HG02870 (cell line): ENCODE data around the gene DNAH9.

Source experiments
- ATAC-seq: cut with Tn5 transposase; IDR thresholded peaks from one replicate; pipeline ENCODE4 v1.9.1; 2021; ENCODE audit warnings: mild to moderate bottlenecking, moderate library complexity; ENCODE audit not compliant: unreplicated experiment

The DNAH9 gene

DNA sequence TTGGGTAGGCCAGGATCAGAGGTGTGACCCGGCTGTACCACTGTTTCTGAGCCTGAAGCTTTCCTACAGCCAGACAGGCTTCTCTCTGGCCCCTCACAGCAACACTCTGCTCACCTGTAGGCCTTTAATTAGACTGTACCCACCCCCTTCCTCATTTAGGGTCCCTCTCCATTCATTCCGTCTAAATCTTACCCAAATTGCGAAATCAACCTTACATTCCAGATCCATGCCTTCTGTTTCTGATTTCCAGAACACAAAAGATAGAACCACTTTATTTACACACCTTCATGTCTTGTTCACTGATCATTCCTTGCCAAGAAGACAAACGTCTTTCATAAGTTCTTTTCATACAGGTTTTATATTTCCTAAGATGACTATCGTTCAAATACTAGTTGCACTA, 238.2 kb downstream of the DNAH9 start:
- no peak for ATAC-seq

DNA sequence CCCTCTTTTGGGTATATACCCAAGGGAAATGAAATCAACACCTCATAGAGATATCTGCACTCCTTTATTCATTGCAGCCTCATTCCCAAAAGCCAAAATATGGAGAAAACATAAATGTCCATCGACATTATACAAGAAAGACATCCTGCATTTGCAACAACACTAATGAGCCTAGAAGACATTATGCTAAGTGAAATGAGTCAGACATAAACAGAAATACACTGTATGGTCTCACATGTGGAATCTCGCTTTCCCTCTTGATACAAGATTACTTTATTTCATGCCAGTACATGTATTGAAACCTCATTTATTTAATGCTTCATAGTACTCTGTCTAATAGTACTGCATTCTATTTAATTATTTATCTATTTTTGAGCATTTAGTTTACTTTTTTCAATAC, 241.8 kb downstream of the DNAH9 start:
- ATAC-seq = no peak

DNA sequence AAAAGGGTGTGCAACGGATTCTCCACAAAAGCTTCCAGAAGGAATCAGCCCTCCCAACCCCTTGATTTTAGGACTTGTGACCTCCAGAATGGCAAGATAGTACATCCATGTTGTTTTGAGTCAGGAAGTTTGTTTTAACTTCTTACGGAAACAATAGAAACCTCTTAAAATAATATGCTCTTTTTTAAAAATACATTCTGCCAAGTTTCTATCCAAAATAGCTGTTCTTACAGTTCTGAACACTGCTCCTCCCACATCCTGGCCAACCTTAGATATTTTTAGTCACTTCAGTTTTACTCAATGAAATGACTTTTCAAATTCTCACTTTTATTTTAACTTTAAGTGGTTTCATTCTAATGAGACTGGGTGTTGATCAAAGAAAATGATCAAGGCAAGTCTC, 242.6 kb downstream of the DNAH9 start:
- no peak for ATAC-seq

DNA sequence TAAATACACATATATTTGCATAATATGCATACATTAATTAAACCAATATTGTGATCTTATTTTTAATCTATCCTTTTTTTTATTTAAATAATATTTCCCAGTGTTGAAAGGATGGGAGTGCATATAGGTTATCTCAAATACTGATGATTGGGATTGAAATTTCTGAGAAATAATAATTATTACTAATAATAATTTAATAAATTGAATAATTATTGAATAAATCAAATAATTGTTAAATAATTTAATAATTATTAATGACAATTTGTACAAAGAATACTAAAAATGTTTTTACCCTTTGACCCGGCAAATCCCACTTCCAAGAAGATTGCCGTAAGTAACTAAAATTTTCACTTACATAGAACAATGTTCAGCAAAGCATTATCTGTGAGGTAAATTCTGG, 250.1 kb downstream of the DNAH9 start:
- ATAC-seq = no peak

DNA sequence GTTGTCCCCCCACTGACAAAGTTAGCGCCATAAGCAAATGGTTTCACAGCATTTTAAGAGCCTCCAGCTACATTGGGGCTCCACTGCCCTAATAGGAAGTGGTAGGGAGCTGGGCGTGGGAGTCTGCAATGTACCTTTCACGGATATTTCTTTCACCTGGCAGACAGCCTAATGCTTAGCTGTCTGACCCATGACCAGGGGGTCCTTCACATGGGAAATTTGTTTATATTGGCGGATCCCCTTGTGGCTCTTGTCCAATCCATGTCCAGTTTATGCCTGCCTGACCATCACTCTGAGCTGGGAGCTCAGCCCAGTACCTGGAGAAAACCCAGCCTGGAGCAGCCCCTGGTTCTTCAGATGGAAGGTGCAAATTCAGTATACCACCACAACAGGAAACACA, 254.0 kb downstream of the DNAH9 start:
- ATAC-seq = no peak

DNA sequence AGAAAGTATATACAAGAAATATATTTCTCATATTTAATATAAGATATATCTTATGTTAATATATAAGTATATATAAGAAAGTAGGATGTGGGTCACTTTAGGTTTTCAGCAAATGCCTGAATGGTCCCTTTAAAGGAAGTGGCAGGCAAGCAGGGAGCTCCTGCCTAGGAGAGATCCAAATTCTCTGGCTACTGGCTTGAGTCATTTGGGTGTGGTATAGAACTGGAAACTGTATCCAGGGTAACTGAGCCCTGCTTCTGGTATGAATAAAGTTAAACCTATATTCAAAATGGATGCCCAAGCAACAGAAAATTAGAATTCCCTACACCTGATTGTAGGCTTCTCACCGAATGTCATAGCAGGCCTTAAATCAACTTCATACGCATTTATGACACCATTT, 254.6 kb downstream of the DNAH9 start:
- no peak for ATAC-seq

DNA sequence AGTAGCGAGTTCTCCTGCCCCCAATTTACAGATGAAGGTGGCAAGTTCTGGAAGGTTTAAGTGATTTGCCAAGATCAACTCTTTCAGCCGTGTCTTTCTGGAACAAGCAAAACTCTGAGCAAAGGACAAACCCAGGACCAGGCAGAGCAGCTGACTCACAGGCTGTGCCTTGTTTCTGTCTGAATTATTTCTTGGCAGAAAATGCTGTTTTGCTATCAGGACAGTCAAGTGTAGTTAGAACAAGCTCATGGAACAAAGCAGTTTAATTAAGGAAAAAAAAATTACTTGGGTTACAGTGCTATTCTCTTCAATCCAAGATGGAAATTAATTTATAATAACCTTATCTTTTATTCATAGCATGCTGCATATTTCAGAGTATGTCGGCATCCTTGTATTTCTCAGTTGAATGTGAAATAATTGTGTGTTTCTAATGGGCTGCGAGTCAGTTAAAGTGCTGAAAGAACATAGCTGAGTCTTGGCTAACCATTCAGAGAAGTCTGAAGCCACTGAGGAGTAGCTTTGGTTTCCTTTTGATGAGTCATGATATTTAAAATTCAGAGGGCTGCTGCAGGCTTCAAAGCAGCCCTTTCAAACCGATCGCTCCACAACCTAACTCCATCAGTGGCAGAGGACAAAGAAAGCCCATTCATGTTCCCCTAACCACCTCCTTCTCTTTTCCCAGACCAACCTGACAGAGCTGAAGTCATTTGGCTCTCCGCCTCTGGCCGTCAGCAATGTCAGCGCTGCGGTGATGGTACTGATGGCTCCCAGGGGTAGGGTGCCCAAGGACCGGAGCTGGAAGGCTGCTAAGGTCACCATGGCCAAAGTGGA, 255.3 kb downstream of the DNAH9 start:
- ATAC-seq = no peak

DNA sequence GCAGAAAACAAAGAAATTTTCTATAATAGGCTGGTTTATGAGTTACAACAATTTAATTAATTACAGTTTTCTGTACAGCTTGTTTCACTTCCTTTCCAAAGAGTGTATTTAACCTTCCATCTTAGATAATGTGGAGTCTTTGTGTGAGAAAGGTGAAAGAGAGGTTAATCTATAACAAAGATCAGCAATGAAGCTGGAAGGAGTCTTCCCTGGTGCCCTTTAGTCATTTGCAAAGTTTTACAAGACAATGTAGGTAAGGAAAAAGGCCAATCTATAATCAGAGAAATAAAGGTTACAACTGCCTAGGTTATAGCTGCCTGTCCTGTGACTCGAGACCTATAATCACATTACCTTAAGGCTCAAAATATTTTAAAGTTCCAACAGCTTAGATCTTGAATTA, 257.0 kb downstream of the DNAH9 start:
- ATAC-seq = no peak

DNA sequence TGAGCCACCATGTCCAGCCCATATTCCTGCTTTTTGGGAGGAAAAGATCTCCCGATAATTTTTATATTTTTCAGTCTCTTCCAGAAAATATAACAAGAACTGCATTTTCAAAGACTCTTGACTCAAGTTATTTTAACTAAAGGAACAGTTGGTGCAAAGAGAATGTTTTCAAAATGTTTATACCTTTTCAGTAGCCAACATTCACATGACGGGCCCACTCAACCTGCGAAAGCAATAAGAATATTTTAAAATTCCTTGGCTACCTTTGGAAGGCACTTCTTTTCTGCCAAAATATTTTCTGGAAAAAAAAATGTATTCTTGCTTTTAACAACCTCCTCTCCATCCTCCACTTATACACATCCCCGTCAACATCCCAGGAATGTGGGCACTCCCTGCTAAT, 258.7 kb downstream of the DNAH9 start:
- no peak for ATAC-seq

DNA sequence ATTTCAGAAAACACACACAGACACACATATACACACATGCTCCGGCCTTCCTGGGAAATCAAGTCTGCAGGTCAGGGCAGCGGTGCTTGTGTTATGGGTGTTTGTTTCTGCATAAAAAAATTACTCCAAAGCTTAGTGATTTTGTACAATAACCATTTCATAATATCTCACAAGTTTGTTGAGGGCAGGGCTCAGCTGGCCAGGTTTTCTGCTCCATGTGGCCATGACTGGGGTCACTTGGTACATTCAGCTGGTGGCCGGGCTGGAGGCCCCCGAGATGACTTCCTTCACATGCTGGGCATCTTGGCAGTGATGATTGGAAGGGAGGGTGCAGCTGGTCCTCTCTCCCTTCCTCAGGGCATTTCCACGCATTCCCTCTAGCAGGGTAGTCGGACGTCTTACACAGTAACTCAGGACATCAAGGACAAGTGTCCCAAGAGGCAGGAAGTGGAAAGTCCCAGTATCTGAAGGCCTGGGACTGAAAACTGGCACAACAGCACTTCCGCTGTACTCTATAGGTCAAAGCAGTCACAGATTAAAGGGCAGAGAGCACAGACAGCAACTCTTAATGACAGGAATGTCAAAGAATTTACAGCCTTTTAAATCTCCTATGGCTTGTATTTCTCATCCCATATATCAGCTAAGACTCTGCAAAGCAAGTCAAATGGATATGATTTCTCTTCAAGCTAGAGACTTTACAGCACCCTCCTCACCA, 271.6 kb downstream of the DNAH9 start:
- no peak for ATAC-seq

DNA sequence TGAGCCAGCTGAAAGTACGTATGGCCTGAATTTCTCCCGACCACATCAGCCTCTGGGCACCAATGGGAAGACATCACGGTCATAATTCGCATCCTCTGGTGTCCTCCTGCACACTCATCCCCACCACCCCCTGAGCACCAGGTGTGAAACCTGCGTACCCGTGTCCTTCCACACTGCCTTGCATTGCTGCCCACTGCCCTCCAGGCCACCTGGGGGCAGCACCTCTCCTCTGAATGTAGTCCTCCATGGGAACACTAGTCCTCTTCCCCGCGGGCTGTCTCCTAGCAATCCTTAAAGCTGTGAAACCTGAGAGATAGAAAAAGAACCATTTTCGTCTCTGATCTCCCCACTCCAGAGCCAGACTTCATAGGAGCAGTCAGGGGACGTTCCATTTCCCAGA, 273.5 kb downstream of the DNAH9 start:
- ATAC-seq = no peak

DNA sequence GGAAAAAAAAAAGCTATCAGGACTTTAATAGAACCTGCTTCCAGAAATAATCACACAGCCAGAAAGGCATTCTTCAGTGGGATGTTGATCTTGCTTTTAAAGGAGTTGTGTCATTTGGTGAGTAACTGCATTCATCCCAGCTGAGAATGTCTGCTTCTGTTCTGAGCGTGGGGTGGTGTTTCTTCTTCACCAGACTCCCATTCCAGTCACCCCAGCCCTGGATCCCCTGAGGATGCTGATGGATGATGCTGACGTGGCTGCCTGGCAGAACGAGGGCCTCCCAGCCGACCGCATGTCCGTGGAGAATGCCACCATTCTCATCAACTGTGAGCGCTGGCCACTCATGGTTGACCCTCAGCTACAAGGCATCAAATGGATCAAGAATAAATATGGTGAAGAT, 276.5 kb downstream of the DNAH9 start:
- ATAC-seq = no peak

DNA sequence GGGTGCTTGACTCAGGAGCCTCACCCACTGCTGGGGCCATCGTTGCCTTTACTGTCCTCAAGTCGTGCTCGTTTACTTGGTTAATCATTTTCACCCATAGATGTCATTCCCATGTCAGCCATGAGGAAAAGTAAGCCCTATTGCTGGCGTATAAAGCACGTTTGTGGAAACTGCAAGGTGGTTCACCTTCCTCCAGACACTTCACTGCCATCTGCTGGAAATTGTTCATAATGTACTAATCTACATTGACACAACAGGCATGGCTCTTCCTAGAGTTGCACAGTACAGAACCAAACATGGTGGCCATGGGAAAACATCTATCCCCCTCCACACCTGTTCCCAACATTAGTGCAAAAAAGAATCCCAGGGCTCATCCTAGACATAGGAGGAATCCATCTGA, 282.4 kb downstream of the DNAH9 start:
- ATAC-seq = no peak

DNA sequence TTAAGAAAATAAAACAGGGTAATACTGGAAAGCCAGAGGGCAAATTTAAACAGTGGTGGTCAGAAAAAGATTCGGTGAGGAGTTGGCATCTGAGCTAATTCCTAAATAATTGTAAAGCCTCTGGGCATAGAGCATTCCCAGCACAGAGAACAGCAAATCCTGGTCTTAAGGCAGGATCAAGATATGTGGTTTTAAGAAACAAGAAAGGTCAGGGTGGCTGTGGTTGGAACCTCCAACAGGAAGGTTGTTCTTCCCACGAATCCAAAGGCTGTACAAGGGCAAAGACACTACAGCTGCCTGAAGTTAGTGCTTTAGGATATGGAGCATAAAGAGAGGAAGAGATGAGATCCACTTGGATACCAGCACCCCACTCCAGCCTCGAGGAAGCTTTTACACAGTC, 284.4 kb downstream of the DNAH9 start:
- ATAC-seq = no peak

DNA sequence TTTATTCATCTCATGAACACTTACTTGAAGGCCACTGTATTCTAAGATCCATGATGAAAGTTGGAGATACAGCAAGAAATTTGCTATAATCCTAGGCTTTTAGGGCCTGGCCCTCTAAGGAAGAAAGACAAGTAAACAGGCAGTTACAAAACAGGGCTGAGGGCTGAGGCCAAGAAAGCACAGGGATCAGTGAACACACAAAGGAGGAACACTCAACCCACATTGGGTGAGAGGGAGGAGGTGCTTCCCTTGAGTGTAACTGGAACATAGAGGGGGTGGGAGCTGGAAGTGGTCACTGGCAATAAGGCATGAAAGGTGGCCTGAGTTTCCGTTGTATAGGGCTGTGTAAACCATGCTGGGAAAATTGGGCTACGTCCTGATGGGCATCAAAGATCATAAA, 286.8 kb downstream of the DNAH9 start:
- ATAC-seq = no peak

DNA sequence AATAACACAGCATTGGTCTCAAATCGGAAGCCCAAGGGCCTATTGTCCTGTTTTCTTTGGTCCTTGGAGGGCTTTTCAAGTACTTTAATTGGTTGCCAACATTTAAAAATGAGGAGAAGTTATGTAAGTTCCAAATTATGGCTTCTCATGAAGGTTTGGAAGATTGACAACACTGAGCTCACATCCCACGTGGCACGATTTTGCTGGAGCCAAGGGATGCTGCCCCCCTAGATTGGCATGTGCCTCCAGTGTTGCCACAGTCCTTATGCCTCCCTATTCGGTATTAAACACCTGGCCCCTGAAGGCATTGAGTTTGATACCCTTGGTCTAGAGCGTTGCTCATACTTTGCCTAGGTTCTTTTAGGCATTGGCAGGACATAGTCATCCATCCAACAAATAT, 291.0 kb downstream of the DNAH9 start:
- ATAC-seq = no peak

DNA sequence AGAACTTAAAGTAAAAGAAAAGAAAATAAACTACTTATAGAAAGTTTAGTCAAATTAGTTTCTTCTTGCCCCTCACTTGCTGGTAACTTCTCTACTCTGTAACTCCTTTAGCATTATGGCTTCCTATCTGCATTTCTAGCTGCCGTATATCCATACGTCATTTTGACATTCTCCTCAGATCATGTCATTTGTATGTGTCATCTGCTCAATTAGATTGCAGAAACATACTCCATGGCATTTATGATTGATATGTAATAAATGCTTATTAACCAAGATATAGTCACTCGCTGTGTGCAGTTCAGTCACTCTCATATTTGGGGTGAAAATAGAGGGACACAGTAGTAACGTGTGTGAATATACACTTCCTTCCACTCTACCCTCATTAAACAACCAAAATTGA, 295.6 kb downstream of the DNAH9 start:
- no peak for ATAC-seq

DNA sequence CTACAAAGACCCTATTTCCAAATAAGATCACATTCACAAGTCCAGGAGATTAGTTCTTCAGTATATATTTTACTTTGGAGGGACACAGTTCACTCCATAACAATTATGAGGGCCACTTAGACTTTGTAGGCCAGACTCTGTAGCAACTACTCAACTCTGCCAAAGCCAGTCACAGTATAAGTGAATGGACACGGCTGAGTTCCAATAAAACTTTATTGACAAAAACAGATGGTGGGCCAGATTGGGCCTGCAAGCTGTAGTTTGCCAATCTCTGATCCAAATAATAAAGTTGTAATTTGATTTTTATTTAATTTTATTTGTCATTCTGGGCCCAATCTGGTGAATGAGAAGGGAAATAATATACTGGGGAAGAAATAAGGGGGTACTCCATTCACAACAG, 297.9 kb downstream of the DNAH9 start:
- ATAC-seq = no peak

DNA sequence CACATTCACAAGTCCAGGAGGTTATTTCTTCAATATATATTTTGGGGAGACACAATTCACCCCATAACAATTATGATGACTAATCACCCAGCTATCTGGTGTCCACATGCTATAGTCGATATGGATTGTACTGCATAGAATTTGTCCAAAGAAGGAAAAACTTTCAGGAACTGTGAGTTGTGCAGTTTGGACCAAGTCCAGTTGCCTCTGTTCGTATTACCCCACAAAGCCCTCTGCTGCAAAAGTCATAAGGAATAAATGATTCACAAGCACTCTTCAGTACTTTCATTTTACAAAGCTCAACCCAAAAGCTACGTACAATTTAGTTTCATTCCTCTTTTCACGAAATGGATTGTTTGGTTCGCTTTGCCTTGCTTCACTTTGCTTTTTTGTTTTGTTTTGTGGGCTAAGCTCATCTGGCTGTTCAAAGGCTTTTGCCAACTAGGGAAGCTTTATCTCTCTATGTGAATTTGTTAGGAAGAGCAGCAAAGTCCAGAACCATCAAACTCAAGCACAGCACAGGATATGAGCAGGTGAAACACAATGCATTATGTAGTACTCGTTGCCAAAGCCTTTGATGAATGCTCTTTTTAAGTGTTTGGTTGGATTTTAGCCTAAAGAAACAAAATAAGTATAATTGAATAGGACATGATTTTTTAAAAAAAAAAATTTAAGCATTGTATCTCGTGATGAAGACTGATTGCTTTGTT, 300.4 kb downstream of the DNAH9 start:
- ATAC-seq = no peak

DNA sequence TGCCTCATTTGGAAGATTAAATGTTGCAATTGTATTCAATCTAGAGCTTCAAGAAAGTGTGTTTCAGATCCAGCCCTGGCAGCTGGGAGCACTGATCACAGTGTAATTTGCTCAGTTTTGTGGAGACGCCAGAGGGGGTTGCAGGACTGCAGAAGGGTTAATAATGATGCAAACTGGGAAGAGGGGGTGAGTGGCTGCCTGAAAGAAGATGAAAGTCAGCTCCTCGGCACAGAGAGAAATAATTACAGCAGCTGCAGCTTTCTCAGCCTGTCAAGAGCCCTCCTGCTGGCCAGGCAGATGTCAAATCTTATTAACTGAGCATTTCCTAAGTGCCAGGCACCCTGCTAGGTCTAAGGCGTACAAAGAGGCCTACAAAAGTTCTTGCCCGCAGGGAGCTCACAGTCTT, 301.3 kb downstream of the DNAH9 start:
- ATAC-seq = no peak

DNA sequence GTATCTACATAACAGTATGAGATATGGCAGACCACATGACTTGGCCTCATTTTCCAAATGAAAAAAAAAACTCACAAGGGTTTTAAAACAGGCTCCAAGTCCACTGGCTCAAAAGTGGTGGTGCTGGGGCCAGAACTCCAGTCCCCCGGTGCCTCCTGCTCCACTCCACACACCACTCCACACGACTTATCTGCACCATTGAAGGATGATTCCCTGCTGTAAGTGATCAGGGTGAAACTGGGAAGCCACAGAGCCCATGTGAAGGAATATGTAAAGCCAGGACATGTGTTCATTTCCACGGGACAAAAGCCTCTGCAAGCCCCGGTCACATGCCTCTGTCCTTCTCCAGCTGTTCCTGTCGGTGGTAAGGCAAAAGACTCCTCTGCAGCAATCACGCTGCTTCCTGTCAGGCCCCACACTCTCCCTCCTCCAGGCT, 301.8 kb downstream of the DNAH9 start:
- ATAC-seq = no peak

DNA sequence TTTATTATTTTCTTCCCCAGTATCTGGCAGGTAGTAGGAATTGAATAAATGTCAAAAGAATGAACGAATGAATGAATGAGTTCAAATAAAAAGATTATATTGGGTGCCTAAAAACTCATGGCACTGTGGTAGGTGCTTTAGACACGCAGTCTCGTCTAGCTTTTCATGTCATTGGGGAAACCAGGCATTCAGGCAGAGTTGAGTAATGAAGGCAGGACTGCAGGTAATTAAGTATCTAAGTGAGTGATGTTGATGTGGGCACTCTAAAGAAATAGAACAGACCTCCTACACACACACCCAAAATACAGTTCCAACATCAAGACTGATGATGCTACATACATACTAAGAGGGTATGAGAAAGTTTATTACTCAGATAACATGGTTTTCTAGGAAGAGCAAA, 302.4 kb downstream of the DNAH9 start:
- ATAC-seq = no peak
